HepG2 (cell line): ENCODE data around the gene DCC.

Experiments
- JUN ChIP-seq: sonication (generic); formaldehyde crosslinking; IDR thresholded peaks from 2 replicates; pipeline ENCODE4 v1.4.0; 2020; ENCODE audit warnings: mild to moderate bottlenecking, missing genetic modification reagents
- RELA ChIP-seq: sonication (generic); formaldehyde crosslinking; IDR thresholded peaks from 2 replicates; pipeline ENCODE4 v1.4.0; 2020; ENCODE audit warnings: missing genetic modification reagents
- ZBTB7B ChIP-seq: sonication (generic); formaldehyde crosslinking; IDR thresholded peaks from 2 replicates; pipeline ENCODE4 v1.4.0; 2020; ENCODE audit warnings: missing genetic modification reagents
- TF ChIP-seq, protein P1 (sequence below): sonication (generic); formaldehyde crosslinking; IDR thresholded peaks from 2 replicates; pipeline ENCODE4 v1.5.1; 2020; ENCODE audit warnings: mild to moderate bottlenecking, missing genetic modification reagents, moderate library complexity
- TF ChIP-seq, protein P2 (sequence below): sonication (generic); formaldehyde crosslinking; conservative IDR thresholded peaks from 2 replicates; pipeline ENCODE4 v1.8.1; 2023; ENCODE audit warnings: missing genetic modification reagents
- TF ChIP-seq, protein P3 (sequence below), 2 experiments: sonication (generic) in 1 of 2; formaldehyde crosslinking in 1 of 2; IDR thresholded peaks; 2 replicates each; pipeline versions ENCODE4 v1.4.0 to v1.6.1; 2018 to 2020; ENCODE audit warnings: missing genetic modification reagents in 2 of 2, borderline replicate concordance in 1 of 2, low read depth in 1 of 2, mild to moderate bottlenecking in 1 of 2, missing biosample characterization in 1 of 2
- TF ChIP-seq, protein P4 (sequence below): sonication (generic); formaldehyde crosslinking; conservative IDR thresholded peaks from 2 replicates; pipeline ENCODE4 v1.4.0; 2020; ENCODE audit warnings: missing genetic modification reagents
- TF ChIP-seq, protein P5 (sequence below): sonication (generic); formaldehyde crosslinking; IDR thresholded peaks from 2 replicates; pipeline ENCODE4 v1.4.0; 2020; ENCODE audit warnings: missing genetic modification reagents

DNA sequence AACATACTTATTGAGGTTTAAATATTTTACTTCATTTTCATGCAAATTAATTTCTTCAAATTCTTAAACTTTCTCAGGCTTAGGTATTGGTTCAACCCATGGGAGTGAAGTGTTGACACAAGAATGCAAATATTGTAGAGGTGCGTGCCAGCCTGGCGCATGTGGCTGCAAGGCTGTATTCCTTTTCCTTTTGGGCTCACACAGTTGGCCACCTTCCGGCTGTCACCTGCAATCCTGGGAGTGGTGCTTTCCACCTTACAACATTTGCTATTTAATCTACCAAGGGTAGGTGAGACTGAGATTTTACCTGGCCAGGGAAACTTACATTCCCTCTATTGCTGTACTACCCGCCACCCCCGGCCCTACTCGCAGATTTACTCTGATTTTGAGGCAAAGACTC, 141.1 kb downstream of the DCC start:
- TF ChIP-seq, protein P1, sequence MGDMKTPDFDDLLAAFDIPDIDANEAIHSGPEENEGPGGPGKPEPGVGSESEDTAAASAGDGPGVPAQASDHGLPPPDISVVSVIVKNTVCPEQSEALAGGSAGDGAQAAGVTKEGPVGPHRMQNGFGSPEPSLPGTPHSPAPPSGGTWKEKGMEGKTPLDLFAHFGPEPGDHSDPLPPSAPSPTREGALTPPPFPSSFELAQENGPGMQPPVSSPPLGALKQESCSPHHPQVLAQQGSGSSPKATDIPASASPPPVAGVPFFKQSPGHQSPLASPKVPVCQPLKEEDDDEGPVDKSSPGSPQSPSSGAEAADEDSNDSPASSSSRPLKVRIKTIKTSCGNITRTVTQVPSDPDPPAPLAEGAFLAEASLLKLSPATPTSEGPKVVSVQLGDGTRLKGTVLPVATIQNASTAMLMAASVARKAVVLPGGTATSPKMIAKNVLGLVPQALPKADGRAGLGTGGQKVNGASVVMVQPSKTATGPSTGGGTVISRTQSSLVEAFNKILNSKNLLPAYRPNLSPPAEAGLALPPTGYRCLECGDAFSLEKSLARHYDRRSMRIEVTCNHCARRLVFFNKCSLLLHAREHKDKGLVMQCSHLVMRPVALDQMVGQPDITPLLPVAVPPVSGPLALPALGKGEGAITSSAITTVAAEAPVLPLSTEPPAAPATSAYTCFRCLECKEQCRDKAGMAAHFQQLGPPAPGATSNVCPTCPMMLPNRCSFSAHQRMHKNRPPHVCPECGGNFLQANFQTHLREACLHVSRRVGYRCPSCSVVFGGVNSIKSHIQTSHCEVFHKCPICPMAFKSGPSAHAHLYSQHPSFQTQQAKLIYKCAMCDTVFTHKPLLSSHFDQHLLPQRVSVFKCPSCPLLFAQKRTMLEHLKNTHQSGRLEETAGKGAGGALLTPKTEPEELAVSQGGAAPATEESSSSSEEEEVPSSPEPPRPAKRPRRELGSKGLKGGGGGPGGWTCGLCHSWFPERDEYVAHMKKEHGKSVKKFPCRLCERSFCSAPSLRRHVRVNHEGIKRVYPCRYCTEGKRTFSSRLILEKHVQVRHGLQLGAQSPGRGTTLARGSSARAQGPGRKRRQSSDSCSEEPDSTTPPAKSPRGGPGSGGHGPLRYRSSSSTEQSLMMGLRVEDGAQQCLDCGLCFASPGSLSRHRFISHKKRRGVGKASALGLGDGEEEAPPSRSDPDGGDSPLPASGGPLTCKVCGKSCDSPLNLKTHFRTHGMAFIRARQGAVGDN (CRISPR knock-in tag) = no peak
- TF ChIP-seq JUN (CRISPR knock-in tag) (no peak), ZBTB7B (no peak), RELA (no peak)
- TF ChIP-seq, protein P2, sequence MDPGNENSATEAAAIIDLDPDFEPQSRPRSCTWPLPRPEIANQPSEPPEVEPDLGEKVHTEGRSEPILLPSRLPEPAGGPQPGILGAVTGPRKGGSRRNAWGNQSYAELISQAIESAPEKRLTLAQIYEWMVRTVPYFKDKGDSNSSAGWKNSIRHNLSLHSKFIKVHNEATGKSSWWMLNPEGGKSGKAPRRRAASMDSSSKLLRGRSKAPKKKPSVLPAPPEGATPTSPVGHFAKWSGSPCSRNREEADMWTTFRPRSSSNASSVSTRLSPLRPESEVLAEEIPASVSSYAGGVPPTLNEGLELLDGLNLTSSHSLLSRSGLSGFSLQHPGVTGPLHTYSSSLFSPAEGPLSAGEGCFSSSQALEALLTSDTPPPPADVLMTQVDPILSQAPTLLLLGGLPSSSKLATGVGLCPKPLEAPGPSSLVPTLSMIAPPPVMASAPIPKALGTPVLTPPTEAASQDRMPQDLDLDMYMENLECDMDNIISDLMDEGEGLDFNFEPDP = no peak
- TF ChIP-seq, protein P3, sequence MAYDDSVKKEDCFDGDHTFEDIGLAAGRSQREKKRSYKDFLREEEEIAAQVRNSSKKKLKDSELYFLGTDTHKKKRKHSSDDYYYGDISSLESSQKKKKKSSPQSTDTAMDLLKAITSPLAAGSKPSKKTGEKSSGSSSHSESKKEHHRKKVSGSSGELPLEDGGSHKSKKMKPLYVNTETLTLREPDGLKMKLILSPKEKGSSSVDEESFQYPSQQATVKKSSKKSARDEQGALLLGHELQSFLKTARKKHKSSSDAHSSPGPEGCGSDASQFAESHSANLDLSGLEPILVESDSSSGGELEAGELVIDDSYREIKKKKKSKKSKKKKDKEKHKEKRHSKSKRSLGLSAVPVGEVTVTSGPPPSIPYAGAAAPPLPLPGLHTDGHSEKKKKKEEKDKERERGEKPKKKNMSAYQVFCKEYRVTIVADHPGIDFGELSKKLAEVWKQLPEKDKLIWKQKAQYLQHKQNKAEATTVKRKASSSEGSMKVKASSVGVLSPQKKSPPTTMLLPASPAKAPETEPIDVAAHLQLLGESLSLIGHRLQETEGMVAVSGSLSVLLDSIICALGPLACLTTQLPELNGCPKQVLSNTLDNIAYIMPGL (CRISPR knock-in tag; IDR thresholded peaks at IDR 0.05; ENCODE audit: borderline replicate concordance in 1 of 2, low read depth in 1 of 2) = no peak
- TF ChIP-seq, protein P4, sequence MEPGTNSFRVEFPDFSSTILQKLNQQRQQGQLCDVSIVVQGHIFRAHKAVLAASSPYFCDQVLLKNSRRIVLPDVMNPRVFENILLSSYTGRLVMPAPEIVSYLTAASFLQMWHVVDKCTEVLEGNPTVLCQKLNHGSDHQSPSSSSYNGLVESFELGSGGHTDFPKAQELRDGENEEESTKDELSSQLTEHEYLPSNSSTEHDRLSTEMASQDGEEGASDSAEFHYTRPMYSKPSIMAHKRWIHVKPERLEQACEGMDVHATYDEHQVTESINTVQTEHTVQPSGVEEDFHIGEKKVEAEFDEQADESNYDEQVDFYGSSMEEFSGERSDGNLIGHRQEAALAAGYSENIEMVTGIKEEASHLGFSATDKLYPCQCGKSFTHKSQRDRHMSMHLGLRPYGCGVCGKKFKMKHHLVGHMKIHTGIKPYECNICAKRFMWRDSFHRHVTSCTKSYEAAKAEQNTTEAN = no peak
- TF ChIP-seq, protein P5, sequence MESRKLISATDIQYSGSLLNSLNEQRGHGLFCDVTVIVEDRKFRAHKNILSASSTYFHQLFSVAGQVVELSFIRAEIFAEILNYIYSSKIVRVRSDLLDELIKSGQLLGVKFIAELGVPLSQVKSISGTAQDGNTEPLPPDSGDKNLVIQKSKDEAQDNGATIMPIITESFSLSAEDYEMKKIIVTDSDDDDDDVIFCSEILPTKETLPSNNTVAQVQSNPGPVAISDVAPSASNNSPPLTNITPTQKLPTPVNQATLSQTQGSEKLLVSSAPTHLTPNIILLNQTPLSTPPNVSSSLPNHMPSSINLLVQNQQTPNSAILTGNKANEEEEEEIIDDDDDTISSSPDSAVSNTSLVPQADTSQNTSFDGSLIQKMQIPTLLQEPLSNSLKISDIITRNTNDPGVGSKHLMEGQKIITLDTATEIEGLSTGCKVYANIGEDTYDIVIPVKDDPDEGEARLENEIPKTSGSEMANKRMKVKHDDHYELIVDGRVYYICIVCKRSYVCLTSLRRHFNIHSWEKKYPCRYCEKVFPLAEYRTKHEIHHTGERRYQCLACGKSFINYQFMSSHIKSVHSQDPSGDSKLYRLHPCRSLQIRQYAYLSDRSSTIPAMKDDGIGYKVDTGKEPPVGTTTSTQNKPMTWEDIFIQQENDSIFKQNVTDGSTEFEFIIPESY (CRISPR knock-in tag) = no peak
